VCaP (cell line): ENCODE data around the gene KAZALD1.

Experiments
- H3K27ac ChIP-seq: fragments of 450-650 bp; 2 replicates; pipeline ENCODE4 v1.5.1; 2017
- CTCF ChIP-seq: fragments of 450-650 bp; conservative IDR thresholded peaks from 2 replicates; pipeline ENCODE4 v1.5.1; 2017; ENCODE audit warnings: mild to moderate bottlenecking, moderate library complexity

The KAZALD1 gene

GRCh38 chr10:101038484-101038883 lies 23.3 kb upstream of the KAZALD1 start:
- no peak overlapping the region for H3K27ac ChIP-seq
- no peak for TF ChIP-seq CTCF

- no peak overlapping the region for H3K27ac ChIP-seq
- no peak for TF ChIP-seq CTCF
Observed at GRCh38 chr10:101040061-101040460, 21.7 kb upstream of the KAZALD1 start.

- H3K27ac ChIP-seq, result no peak overlapping the region
- no peak for TF ChIP-seq CTCF
Observed at GRCh38 chr10:101040851-101041250, 20.9 kb upstream of the KAZALD1 start.

GRCh38 chr10:101041252-101041761 lies 20.5 kb upstream of the KAZALD1 start:
- H3K27ac ChIP-seq, result peak overlapping the region; percentile 95
- peak; percentile 88 for TF ChIP-seq CTCF

GRCh38 chr10:101042118-101042517 lies 19.7 kb upstream of the KAZALD1 start:
- H3K27ac ChIP-seq, result peak overlapping the region; percentile 95
- no peak for TF ChIP-seq CTCF

- no peak for TF ChIP-seq CTCF
- H3K27ac ChIP-seq, result peak overlapping the region; percentile 95
Observed at GRCh38 chr10:101042667-101043362, 19.0 kb upstream of the KAZALD1 start.

- peak overlapping the region; percentile 95 for H3K27ac ChIP-seq
- no peak for TF ChIP-seq CTCF
Observed at GRCh38 chr10:101043363-101043707, 18.5 kb upstream of the KAZALD1 start.
